GM23248 (cell line): Measurements from ENCODE around the gene PIP5K1B.
"Not testable (repeated sequence)": the region's sequence is repeated elsewhere in the genome, so short reads cannot be mapped to it uniquely, and the experiment has no call there.

ENCODE experiments used
- EZH2 ChIP-seq: fragments of 200-600 bp; sonication (generic); IDR thresholded peaks from 2 replicates; pipeline ENCODE4 v1.6.1; 2018; ENCODE audit warnings: antibody characterized with exemption, mild to moderate bottlenecking; ENCODE audit not compliant: insufficient read depth, poor library complexity, severe bottlenecking
- EZH2phosphoT487 ChIP-seq: fragments of 200-600 bp; sonication (generic); IDR thresholded peaks from 2 replicates; pipeline ENCODE4 v1.6.1; 2018; ENCODE audit warnings: antibody characterized with exemption, moderate library complexity, mild to moderate bottlenecking, low read depth; ENCODE audit not compliant: insufficient read depth

- not testable (repeated sequence) for TF ChIP-seq EZH2phosphoT487, EZH2
These were observed 281.9 kb downstream of the PIP5K1B start for GRCh38 chr9:68986949-68987348.
